Lung microvascular endothelial cell (primary cell): ENCODE data around the gene SAMD9L. TPM values are rescaled to one million over a fixed set of nuclear protein-coding genes. Genes with fewer than 3 reads are reported as not detected.
"Not testable (repeated sequence)": the region's sequence is repeated elsewhere in the genome, so short reads cannot be mapped to it uniquely, and the experiment has no call there.

ENCODE experiments used
- DNase-seq, 2 donors: peaks; one replicate each; pipeline versions ENCODE4 v3.0.0 to v3.0.0-alpha.2; 2010; ENCODE audit warnings: low read depth in 2 of 2
- total RNA-seq: library from RNA; depleted of rRNA; stranded (reverse); fragments of >200 nt; gene quantifications from 2 replicates; pipeline ENCODE4 v1.2.1, GENCODE V29; 2014

SAMD9L gene
- total RNA-seq, 1 donor from 2014 or later = 6.9 TPM

- DNase-seq = peak; percentile 81 to 86
Measured at GRCh38 chr7:93146036-93146435, 2.1 kb downstream of the SAMD9L start.

- no peak for DNase-seq
Measured at GRCh38 chr7:93145354-93145753, 2.8 kb downstream of the SAMD9L start.

DNA sequence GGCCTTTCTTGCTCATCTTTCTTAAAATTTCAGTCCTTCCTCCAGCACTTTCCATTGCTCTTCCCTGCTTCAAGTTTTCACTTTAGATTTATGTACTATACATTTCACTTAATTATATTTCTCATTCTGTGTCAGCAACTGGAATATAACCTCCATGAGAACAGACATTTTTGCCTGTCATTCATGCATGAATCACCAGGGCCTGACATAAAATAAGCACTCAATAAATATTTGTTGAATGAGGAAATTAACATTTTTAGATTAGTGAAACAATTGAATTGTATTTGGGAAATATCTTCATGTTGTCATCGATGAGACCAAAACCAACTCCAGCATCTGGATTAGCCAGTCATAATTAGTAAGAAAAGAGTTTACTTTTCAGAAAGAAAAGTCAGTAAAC is 6.1 kb downstream of the SAMD9L start:
- DNase-seq = peak in 1 of 2 donors; percentile 13

DNA sequence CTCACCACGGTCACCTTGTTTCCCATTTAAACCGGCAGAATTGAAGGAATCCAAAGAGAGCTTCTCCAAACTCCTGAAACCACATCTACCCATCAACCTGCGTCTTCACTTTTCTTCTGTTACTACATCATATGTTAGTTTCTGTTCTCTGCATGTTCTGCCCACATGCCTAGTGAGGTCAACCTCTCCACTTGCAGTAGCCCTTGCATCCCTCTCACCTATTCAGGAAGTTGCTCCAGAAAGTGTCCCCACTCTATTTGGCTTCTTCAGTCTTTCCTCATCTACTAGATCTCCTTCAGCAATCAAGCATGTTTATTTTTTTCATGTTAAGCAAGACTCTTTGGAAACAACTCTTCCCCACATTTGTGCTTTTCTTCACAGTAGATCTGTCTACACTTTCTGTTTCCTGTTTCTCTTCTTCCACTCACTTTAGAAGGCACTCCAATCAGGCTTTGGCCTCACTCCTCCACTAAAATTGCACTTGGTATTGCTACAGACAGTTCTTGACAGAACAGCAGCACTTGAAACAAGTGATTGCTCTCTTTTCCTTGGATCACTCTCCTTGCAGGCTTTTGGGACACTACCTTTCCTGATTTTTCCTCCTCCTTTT is 7.5 kb downstream of the SAMD9L start:
- no peak for DNase-seq

DNA sequence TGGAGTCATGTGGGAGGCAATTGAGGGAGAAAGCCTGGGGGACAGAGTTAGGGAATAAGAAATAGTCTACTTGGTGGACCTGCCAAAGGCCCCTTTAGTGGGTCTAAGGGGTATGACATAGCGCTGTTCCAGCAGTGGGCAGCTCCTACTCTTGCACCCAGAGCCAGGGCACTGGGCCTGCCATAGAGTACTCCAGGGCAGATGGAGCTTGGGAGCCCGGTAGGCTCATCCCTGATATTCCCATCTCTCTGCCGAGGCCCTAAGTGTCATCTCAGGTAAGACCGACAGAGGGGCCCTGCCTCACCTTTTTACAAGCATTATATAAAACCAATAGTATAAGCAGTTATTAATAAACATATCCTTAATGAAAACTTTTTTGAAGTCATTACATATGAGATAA is 9.6 kb downstream of the SAMD9L start:
- no peak for DNase-seq

- peak; percentile 17 to 55 for DNase-seq
Measured at GRCh38 chr7:93133005-93133404, 15.2 kb downstream of the SAMD9L start.

DNA sequence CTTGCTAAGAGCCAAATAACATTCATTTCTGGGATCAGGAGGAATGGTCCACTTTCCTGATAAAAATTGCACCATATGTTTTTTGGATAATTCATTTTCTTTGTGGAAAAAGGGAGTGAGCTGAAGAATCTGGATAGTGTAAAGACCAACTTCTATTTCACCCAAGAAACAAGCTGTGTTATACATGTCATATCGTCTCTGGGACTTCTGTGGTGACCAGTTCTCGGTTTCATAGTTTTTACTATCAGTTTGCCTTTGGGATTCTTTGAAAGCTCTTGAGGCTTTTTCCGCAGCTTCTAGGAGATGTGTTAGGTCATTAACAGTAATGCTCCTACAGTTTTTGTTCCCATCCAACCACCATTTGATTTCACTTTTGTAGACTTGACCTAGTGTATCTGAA is 16.0 kb downstream of the SAMD9L start:
- no peak for DNase-seq

GRCh38 chr7:93126954-93127353 is 21.2 kb downstream of the SAMD9L start:
- not testable (repeated sequence) for DNase-seq

DNA sequence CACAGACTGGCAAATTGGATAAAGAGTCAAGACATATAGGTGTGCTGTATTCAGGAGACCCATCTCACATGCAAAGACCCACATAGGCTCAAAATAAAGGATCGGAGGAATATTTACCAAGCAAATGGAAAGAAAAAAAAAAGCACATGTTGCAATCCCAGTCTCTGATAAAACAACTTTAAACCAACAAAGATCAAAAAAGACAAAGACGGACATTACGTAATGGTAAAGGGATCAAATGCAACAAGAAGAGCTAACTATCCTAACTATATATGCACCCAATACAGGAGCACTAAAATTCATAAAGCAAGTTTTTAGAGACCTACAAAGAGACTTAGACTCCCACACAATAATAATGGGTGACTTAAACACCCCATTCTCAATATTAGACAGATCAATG is 24.7 kb downstream of the SAMD9L start:
- not testable (repeated sequence) for DNase-seq

DNA sequence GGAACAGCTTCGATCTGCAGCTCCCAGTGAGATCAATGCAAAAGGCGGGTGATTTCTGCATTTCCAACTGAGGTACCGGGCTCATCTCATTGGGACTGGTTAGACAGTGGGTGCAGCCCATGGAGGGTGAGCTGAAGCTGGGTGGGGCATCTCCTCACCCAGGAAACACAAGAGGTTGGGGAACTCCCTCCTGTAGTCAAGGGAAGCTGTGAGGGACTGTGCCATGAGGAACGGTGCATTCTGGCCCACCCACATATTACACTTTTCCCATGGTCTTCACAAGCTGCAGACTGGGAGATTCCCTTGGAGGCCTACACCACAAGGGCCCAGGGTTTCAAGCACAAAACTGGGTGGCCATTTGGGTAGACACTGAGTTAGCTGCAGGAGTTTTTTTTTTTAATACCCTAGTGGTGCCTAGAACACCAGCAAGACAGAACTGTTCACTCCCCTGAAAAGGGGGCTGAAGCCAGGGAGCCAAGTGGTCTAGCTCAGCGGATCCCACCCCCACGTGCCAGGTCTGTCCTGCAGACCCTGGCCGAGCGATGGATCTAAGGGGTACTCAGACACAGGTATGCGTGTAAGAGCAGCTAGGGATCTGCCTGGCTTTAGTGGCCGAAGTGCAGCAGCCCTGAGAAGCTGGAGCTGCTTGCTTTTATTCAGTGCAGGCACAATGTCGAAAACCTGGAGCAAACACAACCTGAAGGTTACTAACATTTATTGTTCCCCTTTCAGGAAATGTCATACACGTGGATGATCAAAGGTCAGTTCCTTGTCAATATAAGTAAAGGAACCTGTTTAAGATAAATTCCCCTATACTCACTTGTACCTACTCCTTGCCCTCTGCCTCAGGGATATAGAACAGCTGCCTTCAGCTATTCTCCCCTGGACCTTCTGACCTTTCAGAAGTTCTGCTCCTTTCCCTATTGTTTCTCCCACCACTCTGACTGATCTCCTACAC is 27.3 kb downstream of the SAMD9L start:
- no peak for DNase-seq

GRCh38 chr7:93119191-93119905 is 28.8 kb downstream of the SAMD9L start:
- no peak for DNase-seq

DNA sequence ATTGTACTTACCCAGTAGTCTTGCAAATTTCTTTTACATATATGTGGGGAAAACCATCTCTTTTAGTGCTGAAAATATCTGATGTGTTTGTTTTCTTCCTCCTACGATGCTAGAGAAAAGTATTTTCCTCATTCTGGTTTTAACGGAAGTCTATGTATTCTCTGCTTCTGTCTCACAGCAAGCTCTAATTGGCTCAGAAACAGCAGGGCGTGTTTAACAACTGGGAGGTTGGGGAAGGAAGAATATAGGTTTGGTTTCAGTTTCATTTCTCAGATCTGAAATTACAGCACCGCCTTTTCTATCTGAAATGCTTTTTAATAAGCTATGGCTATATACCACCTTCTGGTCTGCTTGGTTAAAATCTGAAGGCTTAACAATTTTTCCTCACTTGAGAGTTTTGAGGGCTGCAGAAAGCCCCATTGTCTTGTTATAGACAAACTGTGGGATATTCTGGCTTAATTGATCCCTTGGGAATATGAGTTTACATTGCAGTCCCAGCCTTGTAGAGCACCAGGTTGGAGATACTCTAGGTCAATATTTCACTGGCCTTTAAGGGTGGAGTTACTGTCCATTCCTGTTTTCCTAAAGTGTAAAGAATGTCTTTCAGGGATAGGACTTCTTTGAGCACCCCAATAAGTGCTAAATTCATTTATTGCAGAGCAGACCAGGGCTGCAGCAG is 30.2 kb downstream of the SAMD9L start, which contains the start of gene SAMD9:
Gene SAMD9 (minus strand): TSS at position 128 of the 679 bp plus-strand sequence. CDS start 11,882 bp downstream, outside the sequence.
- DNase-seq = peak; percentile 86 to 90

DNA sequence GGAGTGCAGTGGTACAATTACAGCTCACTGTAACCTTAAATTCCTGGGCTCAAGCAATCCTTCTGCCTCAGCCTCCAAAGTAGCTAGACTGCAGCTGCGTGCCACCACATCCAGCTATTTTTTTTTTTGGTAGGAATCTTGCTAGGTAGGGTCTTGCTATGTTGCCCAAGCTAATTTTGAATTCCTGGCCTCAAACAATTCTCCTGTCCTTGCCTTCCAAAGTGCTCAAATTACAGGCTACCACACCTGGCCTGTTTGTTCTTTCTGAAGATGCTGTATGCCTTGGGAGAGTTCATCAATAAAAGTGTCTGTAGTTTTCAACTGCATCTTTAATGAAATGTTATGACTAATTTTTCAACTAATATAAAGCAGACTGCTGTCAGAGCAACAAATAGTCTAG is 30.9 kb downstream of the SAMD9L start:
- peak in 1 of 2 donors; percentile 4 for DNase-seq

DNA sequence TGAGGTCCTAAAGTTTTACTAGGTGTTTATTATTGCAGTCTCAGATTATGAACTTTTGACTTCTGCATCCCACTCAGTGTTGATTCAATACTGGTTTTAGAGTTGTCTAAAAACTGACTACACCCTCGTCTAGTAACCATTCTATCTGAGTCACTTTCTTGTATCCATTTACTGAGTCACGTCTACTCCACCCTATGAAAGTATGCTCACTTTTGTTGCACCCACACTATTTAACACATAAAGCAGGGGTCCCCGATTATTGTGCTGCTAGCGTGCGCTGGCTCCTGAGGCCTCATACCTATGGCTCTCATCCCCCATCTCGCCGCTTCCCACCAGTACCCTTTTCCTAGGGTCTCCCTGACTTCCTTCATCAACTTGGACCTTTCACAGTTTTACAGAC is 32.4 kb downstream of the SAMD9L start:
- peak in 1 of 2 donors; percentile 48 for DNase-seq

DNA sequence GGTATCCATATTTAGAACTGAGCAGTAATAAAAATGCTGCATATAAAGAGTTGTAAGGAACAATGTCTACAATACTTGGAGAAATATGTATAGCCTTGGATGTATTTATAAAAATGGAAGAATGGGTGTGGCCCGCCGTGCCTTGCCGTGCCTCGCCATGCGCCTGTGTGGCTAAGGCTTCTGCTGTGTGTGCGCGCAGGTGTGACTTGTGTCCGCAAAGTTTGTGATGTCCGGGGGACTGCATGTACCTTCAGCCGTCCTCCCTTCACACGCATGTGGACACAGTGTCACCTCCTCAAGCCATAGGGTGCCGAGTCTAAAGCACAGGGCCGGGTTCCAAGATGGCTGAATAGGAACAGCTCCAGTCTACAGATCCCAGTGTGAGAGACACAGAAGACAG is 40.2 kb downstream of the SAMD9L start:
- no peak for DNase-seq

DNA sequence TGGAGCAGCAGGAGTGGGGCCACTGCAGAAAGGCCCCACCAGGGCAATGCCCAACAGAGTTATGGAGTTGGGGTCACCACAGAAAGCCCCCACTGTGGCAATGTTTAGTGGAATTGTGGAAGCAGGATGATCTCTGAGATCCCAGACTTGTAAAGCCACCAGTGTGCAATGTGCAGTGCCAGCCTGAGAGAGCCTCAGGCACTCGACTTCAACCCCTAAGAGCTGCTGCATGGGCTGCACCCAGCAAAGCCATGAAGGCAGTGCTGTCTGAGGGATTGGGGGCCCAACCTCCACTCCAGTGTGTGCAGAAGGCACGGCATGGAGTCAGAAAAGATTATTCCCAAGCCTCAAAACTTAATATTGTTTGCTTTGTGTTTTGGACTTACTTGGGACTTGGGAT is 50.8 kb downstream of the SAMD9L start:
- DNase-seq = no peak

- peak; percentile 47 to 62 for DNase-seq
Measured at GRCh38 chr7:93092757-93093370, 55.3 kb downstream of the SAMD9L start.
